ENCODE measurements around the gene PLEKHH2.

DNA sequence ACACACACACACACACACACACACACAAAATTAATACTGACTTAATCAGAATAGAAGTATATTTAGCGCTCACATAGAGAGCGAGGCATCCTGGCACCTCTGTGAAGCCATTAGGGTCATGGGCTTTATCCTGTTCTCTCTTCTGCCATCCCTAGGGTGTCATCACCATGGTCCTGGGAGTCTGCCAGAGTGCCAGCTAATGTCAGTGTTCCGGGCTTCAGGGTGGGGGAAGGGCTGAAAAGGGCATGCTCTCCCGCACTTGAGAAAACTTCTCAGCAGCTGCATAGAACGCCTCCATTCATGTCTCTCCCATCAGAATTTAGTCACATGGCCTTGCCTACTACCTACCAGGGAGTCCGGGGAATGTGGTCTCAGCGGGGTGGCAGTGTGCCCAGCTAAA lies 117.1 kb downstream of the PLEKHH2 start:
- TF ChIP-seq, protein P1, sequence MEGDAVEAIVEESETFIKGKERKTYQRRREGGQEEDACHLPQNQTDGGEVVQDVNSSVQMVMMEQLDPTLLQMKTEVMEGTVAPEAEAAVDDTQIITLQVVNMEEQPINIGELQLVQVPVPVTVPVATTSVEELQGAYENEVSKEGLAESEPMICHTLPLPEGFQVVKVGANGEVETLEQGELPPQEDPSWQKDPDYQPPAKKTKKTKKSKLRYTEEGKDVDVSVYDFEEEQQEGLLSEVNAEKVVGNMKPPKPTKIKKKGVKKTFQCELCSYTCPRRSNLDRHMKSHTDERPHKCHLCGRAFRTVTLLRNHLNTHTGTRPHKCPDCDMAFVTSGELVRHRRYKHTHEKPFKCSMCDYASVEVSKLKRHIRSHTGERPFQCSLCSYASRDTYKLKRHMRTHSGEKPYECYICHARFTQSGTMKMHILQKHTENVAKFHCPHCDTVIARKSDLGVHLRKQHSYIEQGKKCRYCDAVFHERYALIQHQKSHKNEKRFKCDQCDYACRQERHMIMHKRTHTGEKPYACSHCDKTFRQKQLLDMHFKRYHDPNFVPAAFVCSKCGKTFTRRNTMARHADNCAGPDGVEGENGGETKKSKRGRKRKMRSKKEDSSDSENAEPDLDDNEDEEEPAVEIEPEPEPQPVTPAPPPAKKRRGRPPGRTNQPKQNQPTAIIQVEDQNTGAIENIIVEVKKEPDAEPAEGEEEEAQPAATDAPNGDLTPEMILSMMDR (IDR thresholded peaks at IDR 0.05), result no peak
- TF ChIP-seq POLR2A (IDR thresholded peaks at IDR 0.05), result no peak

Measured in Peyer's patch (tissue), 4 donors.